Measurements from ENCODE around the gene KCNH2. TPM values are rescaled to one million over a fixed set of nuclear protein-coding genes. Genes with fewer than 3 reads are reported as not detected.

KCNH2 gene
- total RNA-seq, 2 experiments from 2014 or later: 5.8 to 7.5 TPM

GRCh38 chr7:151009327-151010036 is 31.4 kb upstream of the KCNH2 start:
- CTCF ChIA-PET (ENCODE audit: unreplicated experiment): interaction anchor here (0.5 to 1.4 kb wide), 4 partner anchors 9 to 165 kb away, joined by 3 to 4 read pairs (median 3); no protein-coding TSS in a partner anchor
- H3K9me2 ChIP-seq (ENCODE audit: insufficient read depth, low read length): no peaks in the 10 kb centered on the region
- POLR2A ChIA-PET: interaction anchor here (0.6 kb wide), 1 partner anchor 17 kb away, joined by 3 read pairs; no protein-coding TSS in a partner anchor
- H3K9me3 ChIP-seq (ENCODE audit: low read length): no peaks in the 10 kb centered on the region
- peaks cover 7% of the 10 kb centered on the region for H3K4me1 ChIP-seq (ENCODE audit: insufficient read depth, low read length, poor library complexity, severe bottlenecking)
- H2AFZ ChIP-seq (ENCODE audit: low read length): no peak overlapping the region
- no peak for DNase-seq (ENCODE audit: low spot score)
- TF ChIP-seq EZH2phosphoT487 (IDR thresholded peaks at IDR 0.05; ENCODE audit: borderline replicate concordance, low read depth, low read length) (no peak), CTCF (conservative IDR thresholded peaks at IDR 0.05; ENCODE audit: low read length) (no peak)
- H3K36me3 ChIP-seq (ENCODE audit: insufficient read depth, low read length): no peaks in the 10 kb centered on the region
- no peak overlapping the region for H3K4me3 ChIP-seq (ENCODE audit: low read depth, low read length, poor library complexity, severe bottlenecking)
- H3K79me2 ChIP-seq (ENCODE audit: insufficient read depth, low read depth, low read length): no peaks in the 10 kb centered on the region
- no peaks in the 10 kb centered on the region for H4K20me1 ChIP-seq (ENCODE audit: insufficient read depth, low read length)
- no peak overlapping the region for H3K4me2 ChIP-seq (ENCODE audit: low read length)
- H3K27ac ChIP-seq (ENCODE audit: low read depth, low read length, poor library complexity, severe bottlenecking): no peak overlapping the region
- BruUV-seq (replicated peaks): no TSS peak
- intact Hi-C loops (cut with micrococcal nuclease; ENCODE audit: unreplicated experiment): loop anchor here (5.0 kb wide), 1 partner anchor 47 kb away; no protein-coding TSS in a partner anchor

- Histone ChIP-seq H3K9me3 (ENCODE audit: low read length) (no peaks in the 10 kb centered on the region), H3K4me3 (ENCODE audit: low read depth, low read length, poor library complexity, severe bottlenecking) (peak overlapping the region; percentile 42), H3K9me2 (ENCODE audit: insufficient read depth, low read length) (no peaks in the 10 kb centered on the region), H3K4me1 (ENCODE audit: insufficient read depth, low read length, poor library complexity, severe bottlenecking) (peaks cover 7% of the 10 kb centered on the region), H3K36me3 (ENCODE audit: insufficient read depth, low read length) (no peaks in the 10 kb centered on the region), H3K79me2 (ENCODE audit: insufficient read depth, low read depth, low read length) (no peaks in the 10 kb centered on the region), H3K4me2 (ENCODE audit: low read length) (peak overlapping the region; percentile 48), H3K27ac (ENCODE audit: low read depth, low read length, poor library complexity, severe bottlenecking) (no peak overlapping the region), H4K20me1 (ENCODE audit: insufficient read depth, low read length) (no peaks in the 10 kb centered on the region), H2AFZ (ENCODE audit: low read length) (peak overlapping the region; percentile 57; the same call in 1 of the 2 replicates)
- intact Hi-C loops (cut with micrococcal nuclease; ENCODE audit: unreplicated experiment): loop anchor here (5.0 kb wide), 1 partner anchor 46 kb away; no protein-coding TSS in a partner anchor
- CTCF ChIA-PET (ENCODE audit: unreplicated experiment): interaction anchor here (0.5 to 1.4 kb wide), 4 partner anchors 9 to 164 kb away, joined by 3 to 4 read pairs (median 3); no protein-coding TSS in a partner anchor
- BruUV-seq (replicated peaks): no TSS peak
- TF ChIP-seq EZH2phosphoT487 (IDR thresholded peaks at IDR 0.05; ENCODE audit: borderline replicate concordance, low read depth, low read length) (no peak), CTCF (conservative IDR thresholded peaks at IDR 0.05; ENCODE audit: low read length) (peak; percentile 81)
- peak; percentile 73 for DNase-seq (ENCODE audit: low spot score)
- POLR2A ChIA-PET: interaction anchor here (1.1 kb wide), 1 partner anchor 35 kb away, joined by 3 read pairs; no protein-coding TSS in a partner anchor
These were observed 30.6 kb upstream of the KCNH2 start for GRCh38 chr7:151008511-151009323.
